Esophagus muscularis mucosa (tissue), 4 donors: Measurements from ENCODE around the gene INHBC. TPM values are rescaled to one million over a fixed set of nuclear protein-coding genes. Genes with fewer than 3 reads are reported as not detected.
"Not testable (repeated sequence)": the region's sequence is repeated elsewhere in the genome, so short reads cannot be mapped to it uniquely, and the experiment has no call there.

Experiments
- DNase-seq: peaks from one replicate; pipeline ENCODE4 v3.0.0-alpha.2; 2017; ENCODE audit errors: extremely low spot score
- H3K27ac ChIP-seq, 4 donors: fragments of 200-600 bp; sonication (generic); replicated peaks in 1 of 4; 1 replicate in 3 of 4; 2 replicates in 1 of 4; pipeline ENCODE4 v1.5.1; 2016 to 2019; ENCODE audit warnings: mild to moderate bottlenecking in 1 of 4
- H3K27me3 ChIP-seq, 4 donors: fragments of 200-600 bp; sonication (generic); one replicate each; pipeline versions ENCODE4 v1.5.1 to v1.6.0; 2016 to 2019
- H3K36me3 ChIP-seq, 4 donors: fragments of 200-600 bp; sonication (generic); one replicate each; pipeline ENCODE4 v1.5.1; 2016 to 2019
- H3K4me1 ChIP-seq, 4 donors: fragments of 200-600 bp; sonication (generic); one replicate each; pipeline ENCODE4 v1.5.1; 2016 to 2019
- H3K4me3 ChIP-seq, 4 donors: fragments of 200-600 bp; sonication (generic); 1 replicate in 2 of 4; 2 replicates in 2 of 4; pipeline ENCODE4 v1.5.1; 2016 to 2019; ENCODE audit warnings: mild to moderate bottlenecking in 4 of 4, moderate library complexity in 1 of 4
- H3K9me3 ChIP-seq, 4 donors: fragments of 200-600 bp; sonication (generic); 1 replicate in 3 of 4; 2 replicates in 1 of 4; pipeline ENCODE4 v1.5.1; 2016 to 2019
- EP300 ChIP-seq: sonication (generic); formaldehyde crosslinking; IDR thresholded peaks from one replicate; pipeline ENCODE4 v1.6.1; 2017; ENCODE audit warnings: antibody characterized with exemption
- POLR2A ChIP-seq: fragments of 450-650 bp; IDR thresholded peaks from one replicate; pipeline ENCODE4 v1.6.1; 2017; ENCODE audit warnings: antibody characterized with exemption, moderate library complexity, mild to moderate bottlenecking, low read depth
- POLR2AphosphoS5 ChIP-seq, 2 donors: sonication (generic); formaldehyde crosslinking; IDR thresholded peaks; one replicate each; pipeline ENCODE4 v1.6.1; 2017; ENCODE audit warnings: antibody characterized with exemption in 2 of 2
- WGBS: methylation state at CpG from one replicate; pipeline ENCODE4 v1.1.5; 2018; 5-methylcytosine and 5-hydroxymethylcytosine counted together
- intact Hi-C: fragments of 100-400 bp; cut with DNase I; formaldehyde crosslinking; loops from one replicate; pipeline ENCODE4 v1.15.1; 2023
- total RNA-seq, 4 donors: library from RNA; depleted of rRNA; stranded (reverse); fragments of >200 nt; gene quantifications; one replicate each; pipeline versions ENCODE4 v1.1.0 to v1.2.1, GENCODE V29; 2016
- TF ChIP-seq, protein P1 (sequence below), 3 experiments: fragments of 200-600 bp in 2 of 3; fragments of 450-650 bp in 1 of 3; sonication (generic) in 2 of 3; IDR thresholded peaks; one replicate each; pipeline ENCODE4 v1.5.1; 2017 to 2019; ENCODE audit warnings: antibody characterized with exemption in 3 of 3, mild to moderate bottlenecking in 2 of 3, moderate library complexity in 1 of 3

Gene INHBC
- total RNA-seq, 4 donors from 2014 or later = not detected

DNA sequence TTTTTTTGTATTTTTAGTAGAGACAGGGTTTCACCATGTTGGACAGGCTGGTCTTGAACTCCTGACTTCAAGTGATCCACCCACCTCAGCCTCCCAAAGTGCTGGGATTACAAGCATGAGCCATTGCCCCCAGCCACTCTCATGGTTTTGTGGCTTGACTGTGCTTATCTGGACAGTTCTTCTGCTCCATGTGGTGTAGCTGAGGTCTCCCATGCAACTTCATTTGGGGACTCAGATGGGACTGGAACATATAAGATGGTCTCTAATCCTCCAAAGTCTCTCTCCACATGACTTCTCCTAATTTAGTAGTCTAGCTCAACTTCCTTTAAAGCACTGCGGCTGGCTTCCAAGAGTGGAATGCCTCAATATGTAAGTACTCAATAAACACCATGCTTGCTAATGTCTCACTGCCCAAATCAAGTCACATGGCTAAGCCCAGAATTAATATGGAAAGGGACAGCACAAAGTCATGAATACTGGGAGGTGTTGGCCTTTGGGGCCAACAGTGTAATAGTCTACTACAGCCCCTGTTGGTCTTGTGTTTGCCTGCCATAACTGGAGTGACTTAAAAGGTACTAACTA lies 7.4 kb downstream of the INHBC start:
- H3K36me3 ChIP-seq = no peaks in the 10 kb centered on the region
- H3K27ac ChIP-seq = no peak overlapping the region
- no peak overlapping the region for H3K4me3 ChIP-seq
- no peaks in the 10 kb centered on the region for H3K9me3 ChIP-seq
- no peaks in the 10 kb centered on the region for H3K4me1 ChIP-seq
- H3K27me3 ChIP-seq = no peaks in the 10 kb centered on the region
- DNase-seq = no peak
- intact Hi-C loops = no loop called here
- TF ChIP-seq EP300 = no peak
- TF ChIP-seq, protein P1, sequence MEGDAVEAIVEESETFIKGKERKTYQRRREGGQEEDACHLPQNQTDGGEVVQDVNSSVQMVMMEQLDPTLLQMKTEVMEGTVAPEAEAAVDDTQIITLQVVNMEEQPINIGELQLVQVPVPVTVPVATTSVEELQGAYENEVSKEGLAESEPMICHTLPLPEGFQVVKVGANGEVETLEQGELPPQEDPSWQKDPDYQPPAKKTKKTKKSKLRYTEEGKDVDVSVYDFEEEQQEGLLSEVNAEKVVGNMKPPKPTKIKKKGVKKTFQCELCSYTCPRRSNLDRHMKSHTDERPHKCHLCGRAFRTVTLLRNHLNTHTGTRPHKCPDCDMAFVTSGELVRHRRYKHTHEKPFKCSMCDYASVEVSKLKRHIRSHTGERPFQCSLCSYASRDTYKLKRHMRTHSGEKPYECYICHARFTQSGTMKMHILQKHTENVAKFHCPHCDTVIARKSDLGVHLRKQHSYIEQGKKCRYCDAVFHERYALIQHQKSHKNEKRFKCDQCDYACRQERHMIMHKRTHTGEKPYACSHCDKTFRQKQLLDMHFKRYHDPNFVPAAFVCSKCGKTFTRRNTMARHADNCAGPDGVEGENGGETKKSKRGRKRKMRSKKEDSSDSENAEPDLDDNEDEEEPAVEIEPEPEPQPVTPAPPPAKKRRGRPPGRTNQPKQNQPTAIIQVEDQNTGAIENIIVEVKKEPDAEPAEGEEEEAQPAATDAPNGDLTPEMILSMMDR (IDR thresholded peaks at IDR 0.05) = no peak
- TF ChIP-seq POLR2A = no peak
- TF ChIP-seq POLR2AphosphoS5 (IDR thresholded peaks at IDR 0.05) = no peak
- WGBS = 57% methylated on average over 1 of the region's 1 CpG

DNA sequence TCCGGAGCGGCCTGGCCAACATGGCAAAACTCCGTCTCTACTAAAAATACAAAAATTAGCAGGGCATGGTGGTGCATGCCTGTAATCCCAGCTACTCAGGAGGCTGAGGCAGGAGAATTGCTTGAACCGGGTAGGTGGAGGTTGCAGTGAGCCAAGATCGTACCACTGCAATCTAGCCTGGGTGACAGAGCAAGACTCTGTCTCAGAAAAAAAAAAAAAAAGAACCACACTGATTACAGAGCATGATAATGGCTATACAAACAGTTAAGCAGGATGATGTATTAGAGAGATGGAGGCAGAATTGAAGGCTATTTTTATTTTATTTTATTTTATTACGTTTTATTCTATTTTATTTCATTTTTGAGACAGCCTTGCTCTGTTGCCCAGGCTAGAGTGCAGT lies 9.8 kb downstream of the INHBC start:
- H3K36me3 ChIP-seq, DNase-seq, H3K4me3 ChIP-seq, H3K27ac ChIP-seq, intact Hi-C loops, H3K4me1 ChIP-seq, H3K27me3 ChIP-seq, H3K9me3 ChIP-seq: not testable (repeated sequence)
- 88% methylated on average over 6 of the region's 6 CpGs for WGBS

DNA sequence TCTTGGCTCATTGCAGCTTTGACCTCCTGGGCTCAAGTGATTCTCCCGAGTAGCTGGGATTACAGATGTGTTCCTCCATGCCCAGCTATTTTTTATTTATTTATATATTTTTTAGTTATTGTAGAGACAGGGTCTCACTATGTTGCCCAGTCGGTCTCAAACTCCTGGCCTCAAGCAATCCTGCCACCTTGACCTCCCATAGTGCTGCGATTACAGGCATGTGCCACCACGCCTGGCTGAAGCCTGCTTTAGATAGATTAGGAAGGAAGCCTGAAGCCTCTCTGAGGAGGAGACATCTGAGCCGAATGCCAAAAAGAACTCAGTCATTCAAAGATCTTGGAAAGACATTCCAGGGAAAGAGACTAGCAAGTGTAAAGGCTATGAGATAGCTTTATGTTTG lies 10.2 kb downstream of the INHBC start:
- no peak for TF ChIP-seq POLR2A
- TF ChIP-seq POLR2AphosphoS5 (IDR thresholded peaks at IDR 0.05) = no peak
- TF ChIP-seq EP300 = no peak
- TF ChIP-seq, protein P1 (IDR thresholded peaks at IDR 0.05) = no peak
- H3K36me3 ChIP-seq = no peaks in the 10 kb centered on the region
- DNase-seq = no peak
- 80% methylated on average over 5 of the region's 5 CpGs for WGBS
- intact Hi-C loops = no loop called here
- H3K27me3 ChIP-seq = no peaks in the 10 kb centered on the region
- no peak overlapping the region for H3K4me3 ChIP-seq
- no peaks in the 10 kb centered on the region for H3K4me1 ChIP-seq
- H3K27ac ChIP-seq = no peak overlapping the region
- no peaks in the 10 kb centered on the region for H3K9me3 ChIP-seq

DNA sequence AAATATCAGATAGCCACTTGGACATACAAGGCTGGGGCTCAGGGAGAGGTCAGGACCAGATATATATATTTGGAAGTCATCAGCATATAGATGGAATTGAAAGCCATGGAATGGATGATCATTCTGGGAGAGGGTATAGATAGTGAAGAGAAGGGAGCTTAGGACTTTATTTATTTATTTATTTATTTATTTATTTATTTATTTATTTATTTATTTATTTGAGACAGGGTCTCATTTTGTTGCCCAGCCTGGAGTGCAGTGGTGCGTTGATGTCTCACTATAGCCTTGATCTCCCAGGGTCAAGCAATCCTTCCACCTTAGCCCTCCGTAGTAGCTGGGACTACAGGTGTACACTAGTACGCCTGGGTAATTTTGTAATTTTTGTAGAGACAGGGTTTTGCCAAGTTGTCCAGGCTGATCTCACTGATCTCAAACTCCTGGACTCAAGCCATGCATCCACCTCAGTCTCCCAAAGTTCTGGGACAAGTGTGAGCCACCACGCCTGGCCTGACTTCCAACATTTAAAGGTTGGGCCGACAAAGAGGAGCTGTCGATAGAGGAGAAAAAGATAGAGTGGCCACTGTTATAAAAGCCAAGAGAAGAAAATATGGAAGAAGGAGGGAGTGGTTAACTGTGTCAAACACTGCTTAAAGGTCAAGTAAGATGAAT lies 11.8 kb downstream of the INHBC start:
- intact Hi-C loops = no loop called here
- no peaks in the 10 kb centered on the region for H3K27me3 ChIP-seq
- no peak overlapping the region for H3K27ac ChIP-seq
- TF ChIP-seq POLR2AphosphoS5 (IDR thresholded peaks at IDR 0.05) (no peak), EP300 (no peak), POLR2A (no peak)
- TF ChIP-seq, protein P1 (IDR thresholded peaks at IDR 0.05) = no peak
- H3K9me3 ChIP-seq = no peaks in the 10 kb centered on the region
- WGBS = 95% methylated on average over 6 of the region's 6 CpGs
- no peak overlapping the region for H3K4me3 ChIP-seq
- H3K36me3 ChIP-seq = no peaks in the 10 kb centered on the region
- H3K4me1 ChIP-seq = peaks cover 0 to under 1% (median 0%) of the 10 kb centered on the region in 4 donors
- no peak for DNase-seq

DNA sequence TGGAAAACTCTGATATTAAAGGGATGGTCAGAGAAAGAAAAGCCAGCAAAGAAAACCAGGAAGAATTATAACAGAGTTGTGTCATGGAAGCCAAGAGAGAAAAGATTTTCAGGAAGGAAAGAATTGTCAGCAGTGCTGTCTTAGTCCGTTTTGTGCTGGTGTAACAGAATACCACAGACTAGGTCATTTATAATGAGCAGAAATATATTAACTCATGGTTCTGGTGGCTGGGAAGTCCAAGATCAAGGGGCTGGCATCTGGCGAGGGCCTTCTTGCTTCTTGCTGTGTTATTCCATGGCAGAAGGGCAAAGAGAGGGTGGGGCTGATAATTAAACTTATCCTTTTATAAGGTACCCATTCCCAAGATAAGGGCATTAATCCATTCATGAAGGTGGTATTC lies 14.1 kb downstream of the INHBC start:
- no peaks in the 10 kb centered on the region for H3K36me3 ChIP-seq
- DNase-seq = no peak
- no peak for TF ChIP-seq POLR2A
- no peak for TF ChIP-seq POLR2AphosphoS5 (IDR thresholded peaks at IDR 0.05)
- TF ChIP-seq, protein P1 (IDR thresholded peaks at IDR 0.05) = no peak
- 80% methylated on average over 2 of the region's 2 CpGs for WGBS
- no peak overlapping the region for H3K27ac ChIP-seq
- peaks cover 12 to 18% (median 15%) of the 10 kb centered on the region in 4 donors for H3K4me1 ChIP-seq
- H3K4me3 ChIP-seq = no peak overlapping the region
- no peaks in the 10 kb centered on the region for H3K27me3 ChIP-seq
- H3K9me3 ChIP-seq = no peaks in the 10 kb centered on the region
- intact Hi-C loops = no loop called here
